ENCODE results near the gene BICRAL. TPM values are rescaled to one million over a fixed set of nuclear protein-coding genes. Genes with fewer than 3 reads are reported as not detected.

The BICRAL gene
- polyA plus RNA-seq, 1 of the 3 experiments (the other 2 are of a cell fraction): 5.1 TPM

DNA sequence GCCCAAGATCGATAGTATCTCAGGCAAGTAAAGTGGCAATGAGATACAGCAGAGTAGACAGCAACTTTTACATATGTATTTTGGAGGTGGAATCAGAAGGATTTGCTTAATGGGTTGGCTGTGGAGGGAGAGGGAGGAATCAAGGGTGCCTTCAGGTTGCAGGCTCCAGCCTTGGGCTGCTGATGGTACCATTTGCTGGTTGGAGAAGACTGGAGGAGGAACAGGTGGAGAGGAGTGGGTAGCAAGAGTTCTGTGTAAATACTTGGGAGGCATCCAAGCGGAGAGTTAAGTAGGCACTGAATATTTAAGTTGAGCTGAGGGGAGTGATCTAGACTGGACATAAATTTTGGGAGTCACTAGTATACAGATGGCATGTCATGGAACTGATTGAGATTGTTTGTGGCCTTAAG is 5.2 kb downstream of the BICRAL start:
- Histone ChIP-seq H4K20me1 (ENCODE audit: insufficient read depth) (no peaks in the 10 kb centered on the region), H3K9ac (no peak overlapping the region), H3K27ac (ENCODE audit: low read depth in 2 of 2, low read length in 1 of 2) (no peak overlapping the region), H3K79me2 (ENCODE audit: insufficient read depth) (peaks cover 88% of the 10 kb centered on the region), H3K9me3 (no peaks in the 10 kb centered on the region), H3K9me2 (no peaks in the 10 kb centered on the region), H3K4me1 (ENCODE audit: control insufficient read depth in 1 of 2, insufficient read depth in 2 of 2, low read depth in 1 of 2, low read length in 1 of 2) (peaks cover 8 to 9% of the 10 kb centered on the region in 2 experiments; a peak in 3 of 4 replicates), H2AFZ (ENCODE audit: low read depth) (no peak overlapping the region), H3K4me2 (peak overlapping the region; percentile 44; the same call in 1 of the 2 replicates), H3K36me3 (replicated peaks in 1 of 2; ENCODE audit: control insufficient read depth in 1 of 2, insufficient read depth in 2 of 2, low read length in 1 of 2) (peaks cover 0 to 7% of the 10 kb centered on the region in 2 experiments), H3K27me3 (ENCODE audit: insufficient read depth) (no peaks in the 10 kb centered on the region), H3F3A (replicated peaks; ENCODE audit: insufficient read depth) (peaks cover 17% of the 10 kb centered on the region), H3K4me3 (ENCODE audit: low read depth in 2 of 2, low read length in 1 of 2) (no peak overlapping the region)
- no peak for DNase-seq
- TF ChIP-seq, protein P1, sequence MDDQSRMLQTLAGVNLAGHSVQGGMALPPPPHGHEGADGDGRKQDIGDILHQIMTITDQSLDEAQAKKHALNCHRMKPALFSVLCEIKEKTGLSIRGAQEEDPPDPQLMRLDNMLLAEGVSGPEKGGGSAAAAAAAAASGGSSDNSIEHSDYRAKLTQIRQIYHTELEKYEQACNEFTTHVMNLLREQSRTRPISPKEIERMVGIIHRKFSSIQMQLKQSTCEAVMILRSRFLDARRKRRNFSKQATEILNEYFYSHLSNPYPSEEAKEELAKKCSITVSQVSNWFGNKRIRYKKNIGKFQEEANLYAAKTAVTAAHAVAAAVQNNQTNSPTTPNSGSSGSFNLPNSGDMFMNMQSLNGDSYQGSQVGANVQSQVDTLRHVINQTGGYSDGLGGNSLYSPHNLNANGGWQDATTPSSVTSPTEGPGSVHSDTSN (IDR thresholded peaks at IDR 0.05): no peak
- TF ChIP-seq RFX5 (IDR thresholded peaks at IDR 0.05; ENCODE audit: low read length) (no peak), FOXM1 (IDR thresholded peaks at IDR 0.05; ENCODE audit: low read depth) (no peak), SIN3A (IDR thresholded peaks at IDR 0.05; ENCODE audit: borderline replicate concordance, low read depth, low read length) (no peak), CHD2 (IDR thresholded peaks at IDR 0.05; ENCODE audit: low read length, partially characterized antibody) (no peak), TCF12 (IDR thresholded peaks at IDR 0.05) (no peak), GATA2 (CRISPR knock-in tag; IDR thresholded peaks at IDR 0.05) (no peak), ELF1 (IDR thresholded peaks at IDR 0.05) (no peak), NFIC (IDR thresholded peaks at IDR 0.05; ENCODE audit: borderline replicate concordance) (no peak), FOXJ3 (CRISPR knock-in tag; IDR thresholded peaks at IDR 0.05) (no peak)
- TF ChIP-seq, protein P2, sequence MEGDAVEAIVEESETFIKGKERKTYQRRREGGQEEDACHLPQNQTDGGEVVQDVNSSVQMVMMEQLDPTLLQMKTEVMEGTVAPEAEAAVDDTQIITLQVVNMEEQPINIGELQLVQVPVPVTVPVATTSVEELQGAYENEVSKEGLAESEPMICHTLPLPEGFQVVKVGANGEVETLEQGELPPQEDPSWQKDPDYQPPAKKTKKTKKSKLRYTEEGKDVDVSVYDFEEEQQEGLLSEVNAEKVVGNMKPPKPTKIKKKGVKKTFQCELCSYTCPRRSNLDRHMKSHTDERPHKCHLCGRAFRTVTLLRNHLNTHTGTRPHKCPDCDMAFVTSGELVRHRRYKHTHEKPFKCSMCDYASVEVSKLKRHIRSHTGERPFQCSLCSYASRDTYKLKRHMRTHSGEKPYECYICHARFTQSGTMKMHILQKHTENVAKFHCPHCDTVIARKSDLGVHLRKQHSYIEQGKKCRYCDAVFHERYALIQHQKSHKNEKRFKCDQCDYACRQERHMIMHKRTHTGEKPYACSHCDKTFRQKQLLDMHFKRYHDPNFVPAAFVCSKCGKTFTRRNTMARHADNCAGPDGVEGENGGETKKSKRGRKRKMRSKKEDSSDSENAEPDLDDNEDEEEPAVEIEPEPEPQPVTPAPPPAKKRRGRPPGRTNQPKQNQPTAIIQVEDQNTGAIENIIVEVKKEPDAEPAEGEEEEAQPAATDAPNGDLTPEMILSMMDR (IDR thresholded peaks at IDR 0.05): no peak
- TF ChIP-seq, protein P3, sequence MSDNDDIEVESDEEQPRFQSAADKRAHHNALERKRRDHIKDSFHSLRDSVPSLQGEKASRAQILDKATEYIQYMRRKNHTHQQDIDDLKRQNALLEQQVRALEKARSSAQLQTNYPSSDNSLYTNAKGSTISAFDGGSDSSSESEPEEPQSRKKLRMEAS (IDR thresholded peaks at IDR 0.05; ENCODE audit: low read depth): no peak
- TF ChIP-seq, protein P4, sequence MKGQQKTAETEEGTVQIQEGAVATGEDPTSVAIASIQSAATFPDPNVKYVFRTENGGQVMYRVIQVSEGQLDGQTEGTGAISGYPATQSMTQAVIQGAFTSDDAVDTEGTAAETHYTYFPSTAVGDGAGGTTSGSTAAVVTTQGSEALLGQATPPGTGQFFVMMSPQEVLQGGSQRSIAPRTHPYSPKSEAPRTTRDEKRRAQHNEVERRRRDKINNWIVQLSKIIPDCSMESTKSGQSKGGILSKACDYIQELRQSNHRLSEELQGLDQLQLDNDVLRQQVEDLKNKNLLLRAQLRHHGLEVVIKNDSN (IDR thresholded peaks at IDR 0.05; ENCODE audit: borderline replicate concordance, low read depth): no peak
- ChIA-PET POLR2A (interaction anchor here (0.6 kb wide), 2 partner anchors 13 to 125 kb away, joined by 3 read pairs; no protein-coding TSS in a partner anchor), CTCF (interaction anchor here (0.7 kb wide), 1 partner anchor 125 kb away, joined by 3 read pairs; no protein-coding TSS in a partner anchor)
- 90% methylated on average over 2 of the region's 2 CpGs for WGBS (ENCODE audit: low lambda C conversion rate)

DNA sequence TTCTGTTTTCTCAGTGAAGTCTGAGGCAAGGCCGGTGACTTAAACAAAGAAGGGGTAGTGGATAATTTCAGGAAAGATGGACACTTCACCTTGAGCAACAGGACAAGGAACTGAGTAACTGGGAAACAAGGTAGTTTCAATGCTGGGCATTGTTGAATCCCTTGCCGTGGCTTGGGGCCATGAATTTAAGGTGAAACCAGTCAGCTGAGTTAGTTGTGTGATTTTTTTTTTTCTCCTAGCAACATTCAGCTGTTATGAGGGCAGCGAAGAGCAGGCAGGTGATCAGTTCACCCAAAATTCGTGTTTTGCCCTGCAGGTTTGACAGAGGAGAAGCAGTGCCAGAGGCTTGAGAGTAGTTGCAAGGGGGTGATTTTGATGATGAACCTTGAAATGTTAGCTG is 6.8 kb downstream of the BICRAL start:
- no peaks in the 10 kb centered on the region for H3K27me3 ChIP-seq (ENCODE audit: insufficient read depth)
- no peak overlapping the region for H3K9ac ChIP-seq
- H2AFZ ChIP-seq (ENCODE audit: low read depth): no peak overlapping the region
- no peaks in the 10 kb centered on the region for H4K20me1 ChIP-seq (ENCODE audit: insufficient read depth)
- TF ChIP-seq NFIC (IDR thresholded peaks at IDR 0.05; ENCODE audit: borderline replicate concordance): no peak
- no peak for TF ChIP-seq SMC3 (IDR thresholded peaks at IDR 0.05; ENCODE audit: low read depth, low read length)
- TF ChIP-seq YY1 (IDR thresholded peaks at IDR 0.05; ENCODE audit: low read depth): no peak
- TF ChIP-seq MXI1 (IDR thresholded peaks at IDR 0.05; ENCODE audit: low read depth, low read length): no peak
- TF ChIP-seq RCOR1 (IDR thresholded peaks at IDR 0.05; ENCODE audit: low read length): no peak
- no peak for TF ChIP-seq ELF1 (IDR thresholded peaks at IDR 0.05)
- TF ChIP-seq, protein P5, sequence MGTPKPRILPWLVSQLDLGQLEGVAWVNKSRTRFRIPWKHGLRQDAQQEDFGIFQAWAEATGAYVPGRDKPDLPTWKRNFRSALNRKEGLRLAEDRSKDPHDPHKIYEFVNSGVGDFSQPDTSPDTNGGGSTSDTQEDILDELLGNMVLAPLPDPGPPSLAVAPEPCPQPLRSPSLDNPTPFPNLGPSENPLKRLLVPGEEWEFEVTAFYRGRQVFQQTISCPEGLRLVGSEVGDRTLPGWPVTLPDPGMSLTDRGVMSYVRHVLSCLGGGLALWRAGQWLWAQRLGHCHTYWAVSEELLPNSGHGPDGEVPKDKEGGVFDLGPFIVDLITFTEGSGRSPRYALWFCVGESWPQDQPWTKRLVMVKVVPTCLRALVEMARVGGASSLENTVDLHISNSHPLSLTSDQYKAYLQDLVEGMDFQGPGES (IDR thresholded peaks at IDR 0.05; ENCODE audit: low read depth, low read length): no peak
- TF ChIP-seq JUND (IDR thresholded peaks at IDR 0.05): no peak
- no peak; the same call in 1 of the 2 replicates for TF ChIP-seq POLR2AphosphoS5 (IDR thresholded peaks at IDR 0.05; ENCODE audit: low read depth, low read length)
- TF ChIP-seq FOXM1 (IDR thresholded peaks at IDR 0.05; ENCODE audit: low read depth): no peak
- TF ChIP-seq CHD2 (IDR thresholded peaks at IDR 0.05; ENCODE audit: low read length, partially characterized antibody): no peak
- TF ChIP-seq TAF1 (IDR thresholded peaks at IDR 0.05; ENCODE audit: borderline replicate concordance, low read depth, low read length): no peak
- TF ChIP-seq, protein P4 (IDR thresholded peaks at IDR 0.05; ENCODE audit: borderline replicate concordance, low read depth): no peak
- no peak for TF ChIP-seq EZH2phosphoT487 (IDR thresholded peaks at IDR 0.05; ENCODE audit: borderline replicate concordance, low read depth)
- no peak for TF ChIP-seq RFX5 (IDR thresholded peaks at IDR 0.05; ENCODE audit: low read length)
- TF ChIP-seq RAD21 (IDR thresholded peaks at IDR 0.05; ENCODE audit: low read length): no peak
- H3K79me2 ChIP-seq (ENCODE audit: insufficient read depth): peaks cover 80% of the 10 kb centered on the region
- no peak overlapping the region for H3K4me2 ChIP-seq
- H3K4me3 ChIP-seq (ENCODE audit: low read depth in 2 of 2, low read length in 1 of 2): no peak overlapping the region
- H3K9me2 ChIP-seq: no peaks in the 10 kb centered on the region
- POLR2A ChIA-PET: interaction anchor here (0.7 to 1.5 kb wide), 2 partner anchors 42 to 919 kb away, joined by 3 read pairs; partner anchors contain the start of gene TBCC
- H3F3A ChIP-seq (replicated peaks; ENCODE audit: insufficient read depth): peaks cover 23% of the 10 kb centered on the region
- CTCF ChIA-PET: no interaction called here
- no peaks in the 10 kb centered on the region for H3K9me3 ChIP-seq
- H3K27ac ChIP-seq (ENCODE audit: low read depth in 2 of 2, low read length in 1 of 2): no peak overlapping the region
- 90% methylated on average over 4 of the region's 4 CpGs for WGBS (ENCODE audit: low lambda C conversion rate)
- H3K36me3 ChIP-seq (replicated peaks in 1 of 2; ENCODE audit: control insufficient read depth in 1 of 2, insufficient read depth in 2 of 2, low read length in 1 of 2): peaks cover 0 to 7% of the 10 kb centered on the region in 2 experiments
- no peak for DNase-seq
- H3K4me1 ChIP-seq (ENCODE audit: control insufficient read depth in 1 of 2, insufficient read depth in 2 of 2, low read depth in 1 of 2, low read length in 1 of 2): peaks cover 8 to 9% of the 10 kb centered on the region in 2 experiments; a peak in 3 of 4 replicates
